ENCODE results near the gene NHSL2. TPM values are rescaled to one million over a fixed set of nuclear protein-coding genes. Genes with fewer than 3 reads are reported as not detected.

NHSL2 gene
- total RNA-seq, 4 donors from 2014 or later = 1.5 to 2.7 (median 2.1) TPM

DNA sequence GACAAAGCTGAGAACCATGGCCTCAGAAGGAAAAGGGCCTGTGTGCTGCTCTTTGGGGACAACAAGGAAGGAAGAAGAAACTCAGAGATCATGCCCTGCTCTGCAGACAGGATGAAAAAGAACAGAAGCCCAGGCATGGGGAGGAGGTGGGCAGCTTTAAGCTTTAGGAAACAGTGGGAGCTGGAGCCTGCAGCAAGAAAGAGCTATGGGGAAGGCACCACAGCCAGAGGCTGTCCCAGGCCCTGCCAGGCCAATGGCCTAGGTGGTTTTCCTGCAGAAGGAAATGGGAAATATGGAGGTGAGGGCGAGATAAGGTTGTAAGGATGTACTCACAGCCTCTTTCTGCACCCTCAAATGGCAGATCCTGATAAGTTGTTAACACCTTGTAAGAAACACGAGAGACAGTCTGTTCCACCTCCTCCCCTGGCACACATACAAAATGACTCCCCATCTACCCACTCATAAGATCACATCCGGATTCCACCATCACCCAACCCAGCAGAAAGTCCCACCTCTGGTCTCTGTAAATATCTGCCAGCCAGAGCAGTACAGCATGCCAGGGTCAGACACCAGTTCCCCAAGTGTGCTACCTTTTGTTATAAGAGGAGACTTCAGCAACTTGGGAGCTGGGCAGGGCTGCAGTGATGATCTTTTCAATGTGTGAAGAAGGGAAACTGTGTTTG, 115.8 kb downstream of the NHSL2 start:
- in situ Hi-C loops (cut with MboI; ENCODE audit: low sequenced_read_pairs in 4 of 4) = no loop called here
- H3K36me3 ChIP-seq = no peaks in the 10 kb centered on the region
- no peak for DNase-seq
- no peak for TF ChIP-seq POLR2A (IDR thresholded peaks at IDR 0.05)
- TF ChIP-seq, protein P1, sequence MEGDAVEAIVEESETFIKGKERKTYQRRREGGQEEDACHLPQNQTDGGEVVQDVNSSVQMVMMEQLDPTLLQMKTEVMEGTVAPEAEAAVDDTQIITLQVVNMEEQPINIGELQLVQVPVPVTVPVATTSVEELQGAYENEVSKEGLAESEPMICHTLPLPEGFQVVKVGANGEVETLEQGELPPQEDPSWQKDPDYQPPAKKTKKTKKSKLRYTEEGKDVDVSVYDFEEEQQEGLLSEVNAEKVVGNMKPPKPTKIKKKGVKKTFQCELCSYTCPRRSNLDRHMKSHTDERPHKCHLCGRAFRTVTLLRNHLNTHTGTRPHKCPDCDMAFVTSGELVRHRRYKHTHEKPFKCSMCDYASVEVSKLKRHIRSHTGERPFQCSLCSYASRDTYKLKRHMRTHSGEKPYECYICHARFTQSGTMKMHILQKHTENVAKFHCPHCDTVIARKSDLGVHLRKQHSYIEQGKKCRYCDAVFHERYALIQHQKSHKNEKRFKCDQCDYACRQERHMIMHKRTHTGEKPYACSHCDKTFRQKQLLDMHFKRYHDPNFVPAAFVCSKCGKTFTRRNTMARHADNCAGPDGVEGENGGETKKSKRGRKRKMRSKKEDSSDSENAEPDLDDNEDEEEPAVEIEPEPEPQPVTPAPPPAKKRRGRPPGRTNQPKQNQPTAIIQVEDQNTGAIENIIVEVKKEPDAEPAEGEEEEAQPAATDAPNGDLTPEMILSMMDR (IDR thresholded peaks at IDR 0.05 in 4 of 5, conservative IDR thresholded peaks at IDR 0.05 in 1 of 5) = no peak
- no peak for ATAC-seq
- H3K27ac ChIP-seq = no peak overlapping the region
- H3K4me1 ChIP-seq = no peaks in the 10 kb centered on the region
- no peak overlapping the region for H3K4me3 ChIP-seq
- intact Hi-C loops (cut with DNase I; ENCODE audit: low total_unique reads) = no loop called here
- no peaks in the 10 kb centered on the region for H3K27me3 ChIP-seq
- H3K9me3 ChIP-seq = no peaks in the 10 kb centered on the region

DNA sequence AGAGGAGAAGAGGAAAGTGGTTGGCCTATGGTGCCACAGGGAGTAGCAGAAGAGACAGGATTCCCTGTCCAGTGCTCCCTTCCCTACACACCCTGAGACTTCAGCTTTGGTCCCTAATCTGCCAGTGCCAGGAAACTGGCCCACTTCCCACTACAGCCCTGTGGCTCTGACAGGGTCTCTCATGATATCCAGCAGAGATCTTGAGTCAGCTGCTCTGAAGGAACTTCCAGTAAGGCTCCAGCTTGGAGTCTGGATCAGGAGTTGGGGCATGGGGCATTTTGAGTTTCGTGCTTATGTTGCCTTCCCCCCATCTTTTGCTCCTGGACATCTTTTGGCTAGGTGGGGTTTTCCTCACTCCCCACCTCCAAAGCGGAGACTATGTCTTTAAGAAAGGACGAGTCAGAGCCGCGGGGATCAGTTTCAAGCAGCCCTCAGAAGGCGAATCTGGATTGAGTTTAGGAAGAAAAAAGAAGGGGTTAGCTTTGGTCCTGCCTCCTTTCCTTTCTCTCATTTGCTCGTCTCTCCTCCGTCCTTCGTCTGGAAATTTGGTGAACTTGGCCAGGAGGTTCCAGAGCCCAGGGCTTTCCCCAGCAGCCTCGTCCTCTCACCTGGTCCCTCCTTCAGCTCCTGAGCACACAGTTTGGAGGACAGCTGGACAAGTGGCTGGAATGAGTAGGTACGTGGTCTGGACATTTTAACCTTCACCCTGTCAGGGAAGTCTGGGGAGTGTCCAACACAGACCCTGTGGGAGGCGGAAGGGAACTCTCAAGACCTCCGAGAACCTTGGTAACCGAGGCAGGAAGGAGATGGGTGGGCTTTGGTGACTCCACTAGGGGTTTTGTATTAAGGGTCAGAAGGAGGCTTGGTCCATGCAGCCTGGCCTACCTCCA, 116.6 kb downstream of the NHSL2 start:
- H3K4me3 ChIP-seq = no peak overlapping the region
- intact Hi-C loops (cut with DNase I; ENCODE audit: low total_unique reads) = no loop called here

DNA sequence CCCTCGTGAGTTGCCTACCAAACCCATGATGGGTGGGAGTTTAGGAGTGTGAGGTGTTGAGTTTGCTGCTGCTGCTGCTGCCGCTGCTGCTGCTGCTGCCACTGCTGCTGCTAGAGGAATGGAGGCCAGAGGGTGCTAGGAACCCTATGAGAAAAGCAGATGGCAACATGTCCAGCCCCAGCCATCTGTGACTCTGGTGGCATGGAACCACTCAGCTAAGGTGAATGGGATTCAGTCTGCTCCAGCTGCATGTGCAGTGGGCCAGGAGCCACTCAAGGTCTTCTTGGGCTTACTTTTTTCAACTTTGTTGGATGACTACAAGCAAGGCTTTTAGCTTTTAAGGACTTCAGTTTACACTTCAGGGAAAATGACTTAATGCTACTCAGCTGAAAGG, 117.3 kb downstream of the NHSL2 start:
- Histone ChIP-seq H3K27me3 (no peaks in the 10 kb centered on the region), H3K4me1 (no peaks in the 10 kb centered on the region), H3K27ac (no peak overlapping the region), H3K4me3 (no peak overlapping the region), H3K36me3 (no peaks in the 10 kb centered on the region), H3K9me3 (no peaks in the 10 kb centered on the region)
- TF ChIP-seq, protein P1 (IDR thresholded peaks at IDR 0.05 in 4 of 5, conservative IDR thresholded peaks at IDR 0.05 in 1 of 5) = no peak
- TF ChIP-seq POLR2A (IDR thresholded peaks at IDR 0.05) = no peak
- DNase-seq (no peak), ATAC-seq (no peak)
- in situ Hi-C loops (cut with MboI; ENCODE audit: low sequenced_read_pairs in 4 of 4) = no loop called here
- intact Hi-C loops (cut with DNase I; ENCODE audit: low total_unique reads) = no loop called here

More for the DNA sequence above, 116.6 kb downstream of the NHSL2 start:
- ATAC-seq (no peak), DNase-seq (no peak)
- no peaks in the 10 kb centered on the region for H3K27me3 ChIP-seq
- H3K36me3 ChIP-seq = no peaks in the 10 kb centered on the region
- in situ Hi-C loops (cut with MboI; ENCODE audit: low sequenced_read_pairs in 4 of 4) = no loop called here
- H3K9me3 ChIP-seq = no peaks in the 10 kb centered on the region
- TF ChIP-seq POLR2A (IDR thresholded peaks at IDR 0.05) = no peak
- TF ChIP-seq, protein P1 (IDR thresholded peaks at IDR 0.05 in 4 of 5, conservative IDR thresholded peaks at IDR 0.05 in 1 of 5) = no peak
- no peaks in the 10 kb centered on the region for H3K4me1 ChIP-seq
- no peak overlapping the region for H3K27ac ChIP-seq

DNA sequence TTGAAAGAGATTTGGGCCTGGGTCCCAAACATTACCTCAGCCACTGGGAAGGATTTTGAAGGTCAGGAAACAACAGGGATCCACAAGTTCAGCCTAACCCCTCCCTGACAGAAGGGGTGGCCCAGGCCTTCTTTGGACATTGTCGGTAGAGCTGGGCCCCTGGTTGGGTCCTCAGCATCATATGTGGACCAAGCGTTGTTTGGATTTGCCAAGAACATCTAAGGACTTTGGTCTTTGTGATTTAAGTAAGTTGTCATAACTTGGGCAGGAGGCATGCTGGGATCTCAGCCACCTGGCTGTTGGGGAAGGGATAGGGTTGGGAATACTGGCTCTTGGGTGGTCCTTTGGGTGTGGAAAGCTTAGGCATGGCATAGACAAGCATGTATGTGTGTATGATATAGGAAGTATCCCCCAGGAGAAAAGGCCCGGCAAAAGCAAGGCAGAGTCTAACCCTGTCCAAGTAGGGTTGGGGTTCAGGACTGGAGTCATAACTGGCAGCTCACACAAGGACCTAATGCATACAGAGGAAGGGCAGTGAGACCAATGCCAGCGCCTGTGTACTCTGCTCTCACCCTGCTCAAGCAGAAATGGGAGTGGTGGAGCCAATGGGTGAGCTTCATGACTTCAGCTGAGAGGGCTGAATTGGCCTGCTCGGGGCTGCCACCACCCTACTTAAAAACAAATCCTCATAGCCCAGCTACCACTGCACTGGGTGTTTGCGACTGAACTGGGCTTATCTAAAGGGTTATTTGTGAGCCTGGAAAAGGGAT, 118.2 kb downstream of the NHSL2 start:
- DNase-seq (no peak), ATAC-seq (no peak)
- in situ Hi-C loops (cut with MboI; ENCODE audit: low sequenced_read_pairs in 4 of 4) (no loop called here), intact Hi-C loops (cut with DNase I; ENCODE audit: low total_unique reads) (no loop called here)
- H3K27ac ChIP-seq = no peak overlapping the region
- TF ChIP-seq, protein P1 (IDR thresholded peaks at IDR 0.05 in 4 of 5, conservative IDR thresholded peaks at IDR 0.05 in 1 of 5) = no peak
- no peak for TF ChIP-seq POLR2A (IDR thresholded peaks at IDR 0.05)
- H3K27me3 ChIP-seq = no peaks in the 10 kb centered on the region
- no peaks in the 10 kb centered on the region for H3K9me3 ChIP-seq
- no peaks in the 10 kb centered on the region for H3K36me3 ChIP-seq
- no peak overlapping the region for H3K4me3 ChIP-seq
- no peaks in the 10 kb centered on the region for H3K4me1 ChIP-seq
